Lung (tissue), 12 donors: Measurements from ENCODE around the gene CCDC160. TPM values are rescaled to one million over a fixed set of nuclear protein-coding genes. Genes with fewer than 3 reads are reported as not detected.
"Not testable (repeated sequence)": the region's sequence is repeated elsewhere in the genome, so short reads cannot be mapped to it uniquely, and the experiment has no call there.

ENCODE experiments used
- ATAC-seq: fragments of 200-7000 bp; cut with Tn5 transposase; one replicate; pipeline ENCODE4 v1.9.1; 2020; ENCODE audit warnings: moderate number of reproducible peaks; ENCODE audit not compliant: insufficient read depth, low FRiP score
- DNase-seq, 3 donors: peaks; one replicate each; pipeline ENCODE4 v3.0.0-alpha.2; 2013 to 2017
- H3K27ac ChIP-seq, 2 donors: one replicate each; pipeline ENCODE4 v1.5.1; 2013; ENCODE audit warnings: mild to moderate bottlenecking in 2 of 2, moderate library complexity in 2 of 2, control low read depth in 1 of 2, inconsistent platforms in 1 of 2, low read depth in 1 of 2, low read length in 1 of 2
- H3K27me3 ChIP-seq, 3 donors: one replicate each; pipeline ENCODE4 v1.5.1; 2013; ENCODE audit warnings: low read length in 2 of 3; ENCODE audit not compliant: control insufficient read depth in 3 of 3, insufficient read depth in 3 of 3
- H3K36me3 ChIP-seq, 4 donors: one replicate each; pipeline ENCODE4 v1.5.1; 2013; ENCODE audit warnings: low read length in 4 of 4, mild to moderate bottlenecking in 1 of 4, moderate library complexity in 1 of 4; ENCODE audit not compliant: control insufficient read depth in 4 of 4, insufficient read depth in 4 of 4
- H3K4me1 ChIP-seq, 5 donors: one replicate each; pipeline ENCODE4 v1.5.1; 2013; ENCODE audit warnings: low read length in 5 of 5, mild to moderate bottlenecking in 2 of 5, moderate library complexity in 1 of 5; ENCODE audit not compliant: control insufficient read depth in 5 of 5, insufficient read depth in 5 of 5
- H3K4me3 ChIP-seq: one replicate; pipeline ENCODE4 v1.5.1; 2013; ENCODE audit warnings: mild to moderate bottlenecking, control low read depth, moderate library complexity
- H3K9ac ChIP-seq, 2 donors: one replicate each; pipeline ENCODE4 v1.5.1; 2013; ENCODE audit warnings: low read length in 2 of 2, control low read depth in 1 of 2; ENCODE audit not compliant: insufficient read depth in 1 of 2
- H3K9me3 ChIP-seq, 4 donors: one replicate each; pipeline ENCODE4 v1.5.1; 2013; ENCODE audit warnings: low read length in 3 of 4, mild to moderate bottlenecking in 1 of 4, moderate library complexity in 1 of 4; ENCODE audit not compliant: control insufficient read depth in 4 of 4, insufficient read depth in 3 of 4
- CTCF ChIP-seq: IDR thresholded peaks from 2 replicates; pipeline ENCODE4 v1.5.1; 2012; ENCODE audit warnings: mild to moderate bottlenecking; ENCODE audit errors: control extremely low read depth, extremely low read depth
- WGBS, 2 donors: extraction: QIAGEN DNeasy Blood & Tissue Kit; methylation state at CpG; one replicate each; pipeline ENCODE4 v1.1.7; 2013; 5-methylcytosine and 5-hydroxymethylcytosine counted together
- polyA plus RNA-seq, 2 donors: library from polyadenylated mRNA; stranded (reverse); fragments of 200-250 nt; gene quantifications; one replicate each; pipeline ENCODE4 v1.2.1, GENCODE V29; 2013
- total RNA-seq, 2 donors: library from RNA; depleted of rRNA in 1 of 2; stranded (reverse); fragments of >200 nt in 1 of 2; gene quantifications; one replicate each; pipeline ENCODE4 v1.2.1, GENCODE V29; 2014 to 2021
- donor health status: control.
- donor health status: control.
- donor health status: Bipolar disorder and iron deficiency.
- donor health status: healthy.
- donor health status: DM: yes; HTN: yes; CAD: no.

Gene CCDC160
- total and polyA plus RNA-seq, 4 donors: 0.69 to 2.5 (median 0.88) TPM

- H3K27me3 ChIP-seq: peaks cover 0 to 13% (median 8%) of the 10 kb centered on the region in 3 donors
- H3K4me1 ChIP-seq: no peaks in the 10 kb centered on the region
- TF ChIP-seq CTCF: no peak
- whole genome bisulfite sequencing, 2 donors: 87 to 94% methylated on average over 2 of the region's 2 CpGs
- no peaks in the 10 kb centered on the region for H3K9me3 ChIP-seq
- H3K36me3 ChIP-seq: no peaks in the 10 kb centered on the region
- H3K27ac ChIP-seq: no peak overlapping the region
- no peak overlapping the region for H3K4me3 ChIP-seq
- ATAC-seq (no peak), DNase-seq (no peak)
- no peak overlapping the region for H3K9ac ChIP-seq
Measured at GRCh38 chrX:134258202-134258601, 21.2 kb downstream of the CCDC160 start.

GRCh38 chrX:134285934-134286333, 49.0 kb downstream of the CCDC160 start:
- not testable (repeated sequence) for DNase-seq, H3K36me3 ChIP-seq, H3K4me1 ChIP-seq, H3K27me3 ChIP-seq, H3K4me3 ChIP-seq, H3K27ac ChIP-seq, H3K9me3 ChIP-seq, H3K9ac ChIP-seq, ATAC-seq
- WGBS, 2 donors: 90 to 100% methylated on average over 3 to 28 of the region's 28 CpGs

GRCh38 chrX:134287346-134287745, 50.4 kb downstream of the CCDC160 start:
- no peaks in the 10 kb centered on the region for H3K36me3 ChIP-seq
- no peak for TF ChIP-seq CTCF
- H3K4me1 ChIP-seq: no peaks in the 10 kb centered on the region
- DNase-seq: no peak
- H3K9ac ChIP-seq: no peak overlapping the region
- 59 to 84% methylated on average over 4 of the region's 4 CpGs for WGBS, 2 donors
- H3K9me3 ChIP-seq: peaks cover 0 to 5% (median 0%) of the 10 kb centered on the region in 4 donors
- H3K27ac ChIP-seq: no peak overlapping the region
- ATAC-seq: no peak
- no peak overlapping the region for H3K4me3 ChIP-seq
- H3K27me3 ChIP-seq: peaks cover 0 to 2% (median 0%) of the 10 kb centered on the region in 3 donors

GRCh38 chrX:134294548-134294947, 57.6 kb downstream of the CCDC160 start:
- Histone ChIP-seq H3K4me1 (no peaks in the 10 kb centered on the region), H3K36me3 (no peaks in the 10 kb centered on the region), H3K4me3 (no peak overlapping the region), H3K27ac (no peak overlapping the region), H3K27me3 (peaks cover 0 to 6% (median 4%) of the 10 kb centered on the region in 3 donors), H3K9me3 (peaks cover 0 to 4% (median 1%) of the 10 kb centered on the region in 4 donors), H3K9ac (no peak overlapping the region)
- TF ChIP-seq CTCF: no peak
- no peak for ATAC-seq
- peak in 2 of 3 donors; percentile 5 to 10 for DNase-seq

Other genes with a start within 250 kb of the CCDC160 start
- 10 to 100 TPM; 13.2 to 26.4 TPM for gene PHF6, start 136.1 kb downstream of the CCDC160 start, total RNA-seq
- 1 to 10 TPM; 4.8 to 5.6 TPM for gene PHF6, start 136.1 kb downstream of the CCDC160 start, polyA plus RNA-seq
- 10 to 100 TPM; 12.3 to 22.1 TPM for gene HPRT1, start 223.0 kb downstream of the CCDC160 start, total RNA-seq
- 10 to 100 TPM; 33.5 to 40.5 TPM for gene HPRT1, start 223.0 kb downstream of the CCDC160 start, polyA plus RNA-seq